ENCODE data around the gene PUS10.

The PUS10 gene

GRCh38 chr2:61017556-61018317, at the start of gene PUS10, which contains the start of gene PEX13:
Gene PUS10 (minus strand): TSS chr2:61018255. CDS start chr2:61011890, 6,365 bp downstream.
Gene PEX13 (plus strand): TSS chr2:61017720. CDS start chr2:61017760, 40 bp downstream.
- no peak for TF ChIP-seq CTCF (IDR thresholded peaks at IDR 0.05)

GRCh38 chr2:61065714-61066709, 48.0 kb upstream of the PUS10 start, which contains the start of gene SANBR:
Gene SANBR (plus strand): TSS chr2:61065871. CDS start chr2:61070351, 4,480 bp downstream.
- no peak for TF ChIP-seq CTCF (IDR thresholded peaks at IDR 0.05)

- no peak for TF ChIP-seq CTCF (IDR thresholded peaks at IDR 0.05)
Measured at GRCh38 chr2:61059382-61059781, 41.3 kb upstream of the PUS10 start.

- TF ChIP-seq CTCF (IDR thresholded peaks at IDR 0.05) = no peak
Measured at GRCh38 chr2:61057562-61057961, 39.5 kb upstream of the PUS10 start.

- no peak for TF ChIP-seq CTCF (IDR thresholded peaks at IDR 0.05)
Measured at GRCh38 chr2:61055557-61055956, 37.5 kb upstream of the PUS10 start.

- no peak for TF ChIP-seq CTCF (IDR thresholded peaks at IDR 0.05)
Measured at GRCh38 chr2:61045999-61046398, 27.9 kb upstream of the PUS10 start.

- TF ChIP-seq CTCF (IDR thresholded peaks at IDR 0.05) = no peak
Measured at GRCh38 chr2:61045226-61045625, 27.2 kb upstream of the PUS10 start.
